Measurements from ENCODE around the gene HBG2. TPM values are rescaled to one million over a fixed set of nuclear protein-coding genes. Genes with fewer than 3 reads are reported as not detected.

Gene HBG2
- total RNA-seq, 1 donor from 2014 or later, result not detected

DNA sequence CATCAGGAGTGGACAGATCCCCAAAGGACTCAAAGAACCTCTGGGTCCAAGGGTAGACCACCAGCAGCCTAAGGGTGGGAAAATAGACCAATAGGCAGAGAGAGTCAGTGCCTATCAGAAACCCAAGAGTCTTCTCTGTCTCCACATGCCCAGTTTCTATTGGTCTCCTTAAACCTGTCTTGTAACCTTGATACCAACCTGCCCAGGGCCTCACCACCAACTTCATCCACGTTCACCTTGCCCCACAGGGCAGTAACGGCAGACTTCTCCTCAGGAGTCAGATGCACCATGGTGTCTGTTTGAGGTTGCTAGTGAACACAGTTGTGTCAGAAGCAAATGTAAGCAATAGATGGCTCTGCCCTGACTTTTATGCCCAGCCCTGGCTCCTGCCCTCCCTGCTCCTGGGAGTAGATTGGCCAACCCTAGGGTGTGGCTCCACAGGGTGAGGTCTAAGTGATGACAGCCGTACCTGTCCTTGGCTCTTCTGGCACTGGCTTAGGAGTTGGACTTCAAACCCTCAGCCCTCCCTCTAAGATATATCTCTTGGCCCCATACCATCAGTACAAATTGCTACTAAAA is 27.8 kb downstream of the HBG2 start, which contains the start of gene HBB:
Gene HBB, minus strand, starts transcription at position 340 of the 579 bp plus-strand sequence. Its CDS starts 50 bp downstream, at position 290.
- Histone ChIP-seq H3K36me3 (no peaks in the 10 kb centered on the region), H3K9me3 (replicated peaks) (no peaks in the 10 kb centered on the region), H3K4me1 (no peaks in the 10 kb centered on the region), H3K27ac (replicated peaks) (no peak within 1 kb of the TSS), H3K27me3 (ENCODE audit: low read depth) (peaks cover 13% of the 10 kb centered on the region), H3K4me3 (no peak within 1 kb of the TSS)
- intact Hi-C loops (cut with micrococcal nuclease), result no loop called here
- DNase-seq, result no peak
- TF ChIP-seq, protein P1, sequence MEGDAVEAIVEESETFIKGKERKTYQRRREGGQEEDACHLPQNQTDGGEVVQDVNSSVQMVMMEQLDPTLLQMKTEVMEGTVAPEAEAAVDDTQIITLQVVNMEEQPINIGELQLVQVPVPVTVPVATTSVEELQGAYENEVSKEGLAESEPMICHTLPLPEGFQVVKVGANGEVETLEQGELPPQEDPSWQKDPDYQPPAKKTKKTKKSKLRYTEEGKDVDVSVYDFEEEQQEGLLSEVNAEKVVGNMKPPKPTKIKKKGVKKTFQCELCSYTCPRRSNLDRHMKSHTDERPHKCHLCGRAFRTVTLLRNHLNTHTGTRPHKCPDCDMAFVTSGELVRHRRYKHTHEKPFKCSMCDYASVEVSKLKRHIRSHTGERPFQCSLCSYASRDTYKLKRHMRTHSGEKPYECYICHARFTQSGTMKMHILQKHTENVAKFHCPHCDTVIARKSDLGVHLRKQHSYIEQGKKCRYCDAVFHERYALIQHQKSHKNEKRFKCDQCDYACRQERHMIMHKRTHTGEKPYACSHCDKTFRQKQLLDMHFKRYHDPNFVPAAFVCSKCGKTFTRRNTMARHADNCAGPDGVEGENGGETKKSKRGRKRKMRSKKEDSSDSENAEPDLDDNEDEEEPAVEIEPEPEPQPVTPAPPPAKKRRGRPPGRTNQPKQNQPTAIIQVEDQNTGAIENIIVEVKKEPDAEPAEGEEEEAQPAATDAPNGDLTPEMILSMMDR (IDR thresholded peaks at IDR 0.05; ENCODE audit: borderline replicate concordance), result no peak

DNA sequence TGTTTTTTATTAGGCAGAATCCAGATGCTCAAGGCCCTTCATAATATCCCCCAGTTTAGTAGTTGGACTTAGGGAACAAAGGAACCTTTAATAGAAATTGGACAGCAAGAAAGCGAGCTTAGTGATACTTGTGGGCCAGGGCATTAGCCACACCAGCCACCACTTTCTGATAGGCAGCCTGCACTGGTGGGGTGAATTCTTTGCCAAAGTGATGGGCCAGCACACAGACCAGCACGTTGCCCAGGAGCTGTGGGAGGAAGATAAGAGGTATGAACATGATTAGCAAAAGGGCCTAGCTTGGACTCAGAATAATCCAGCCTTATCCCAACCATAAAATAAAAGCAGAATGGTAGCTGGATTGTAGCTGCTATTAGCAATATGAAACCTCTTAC is 29.1 kb downstream of the HBG2 start:
- no peak for DNase-seq
- no peak overlapping the region for H3K27ac ChIP-seq (replicated peaks)
- H3K9me3 ChIP-seq (replicated peaks), result peaks cover 5% of the 10 kb centered on the region
- no peaks in the 10 kb centered on the region for H3K36me3 ChIP-seq
- no peak overlapping the region for H3K4me3 ChIP-seq
- TF ChIP-seq, protein P1 (IDR thresholded peaks at IDR 0.05; ENCODE audit: borderline replicate concordance), result no peak
- H3K27me3 ChIP-seq (ENCODE audit: low read depth), result peaks cover 13% of the 10 kb centered on the region
- no peaks in the 10 kb centered on the region for H3K4me1 ChIP-seq
- intact Hi-C loops (cut with micrococcal nuclease), result no loop called here

DNA sequence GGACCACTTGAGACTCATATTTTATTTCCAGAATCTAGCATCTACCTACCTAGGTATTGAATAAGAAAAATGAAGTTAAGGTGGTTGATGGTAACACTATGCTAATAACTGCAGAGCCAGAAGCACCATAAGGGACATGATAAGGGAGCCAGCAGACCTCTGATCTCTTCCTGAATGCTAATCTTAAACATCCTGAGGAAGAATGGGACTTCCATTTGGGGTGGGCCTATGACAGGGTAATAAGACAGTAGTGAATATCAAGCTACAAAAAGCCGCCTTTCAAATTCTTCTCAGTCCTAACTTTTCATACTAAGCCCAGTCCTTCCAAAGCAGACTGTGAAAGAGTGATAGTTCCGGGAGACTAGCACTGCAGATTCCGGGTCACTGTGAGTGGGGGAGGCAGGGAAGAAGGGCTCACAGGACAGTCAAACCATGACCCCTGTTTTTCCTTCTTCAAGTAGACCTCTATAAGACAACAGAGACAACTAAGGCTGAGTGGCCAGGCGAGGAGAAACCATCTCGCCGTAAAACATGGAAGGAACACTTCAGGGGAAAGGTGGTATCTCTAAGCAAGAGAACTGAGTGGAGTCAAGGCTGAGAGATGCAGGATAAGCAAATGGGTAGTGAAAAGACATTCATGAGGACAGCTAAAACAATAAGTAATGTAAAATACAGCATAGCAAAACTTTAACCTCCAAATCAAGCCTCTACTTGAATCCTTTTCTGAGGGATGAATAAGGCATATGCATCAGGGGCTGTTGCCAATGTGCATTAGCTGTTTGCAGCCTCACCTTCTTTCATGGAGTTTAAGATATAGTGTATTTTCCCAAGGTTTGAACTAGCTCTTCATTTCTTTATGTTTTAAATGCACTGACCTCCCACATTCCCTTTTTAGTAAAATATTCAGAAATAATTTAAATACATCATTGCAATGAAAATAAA is 29.8 kb downstream of the HBG2 start:
- no peak overlapping the region for H3K27ac ChIP-seq (replicated peaks)
- H3K9me3 ChIP-seq (replicated peaks), result peaks cover 5% of the 10 kb centered on the region
- peaks cover 13% of the 10 kb centered on the region for H3K27me3 ChIP-seq (ENCODE audit: low read depth)
- intact Hi-C loops (cut with micrococcal nuclease), result no loop called here
- H3K4me1 ChIP-seq, result no peaks in the 10 kb centered on the region
- TF ChIP-seq, protein P1 (IDR thresholded peaks at IDR 0.05; ENCODE audit: borderline replicate concordance), result no peak
- no peak overlapping the region for H3K4me3 ChIP-seq
- DNase-seq, result no peak
- H3K36me3 ChIP-seq, result no peaks in the 10 kb centered on the region

DNA sequence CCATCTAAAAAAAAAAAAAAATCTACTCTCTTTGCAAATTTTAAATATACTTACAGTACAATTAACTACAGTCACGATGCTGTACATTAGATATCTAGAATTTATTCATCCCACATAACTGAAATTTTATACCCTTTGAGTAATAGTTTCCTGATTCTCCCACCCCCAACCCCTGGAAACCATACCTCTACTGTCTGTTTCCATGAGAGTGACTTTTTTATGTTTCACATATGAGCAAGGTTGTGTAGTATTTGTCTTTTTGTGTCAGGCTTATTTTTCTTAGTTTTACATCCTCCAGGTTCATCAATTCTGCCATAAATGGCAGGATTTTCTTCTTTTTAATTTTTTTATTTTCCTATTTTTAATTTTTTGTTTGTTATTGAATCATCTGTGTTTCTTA is 30.9 kb downstream of the HBG2 start:
- H3K36me3 ChIP-seq, result no peaks in the 10 kb centered on the region
- TF ChIP-seq, protein P1 (IDR thresholded peaks at IDR 0.05; ENCODE audit: borderline replicate concordance), result no peak
- no peaks in the 10 kb centered on the region for H3K4me1 ChIP-seq
- H3K4me3 ChIP-seq, result no peak overlapping the region
- intact Hi-C loops (cut with micrococcal nuclease), result no loop called here
- peaks cover 13% of the 10 kb centered on the region for H3K27me3 ChIP-seq (ENCODE audit: low read depth)
- H3K9me3 ChIP-seq (replicated peaks), result peaks cover 5% of the 10 kb centered on the region
- no peak for DNase-seq
- H3K27ac ChIP-seq (replicated peaks), result no peak overlapping the region

DNA sequence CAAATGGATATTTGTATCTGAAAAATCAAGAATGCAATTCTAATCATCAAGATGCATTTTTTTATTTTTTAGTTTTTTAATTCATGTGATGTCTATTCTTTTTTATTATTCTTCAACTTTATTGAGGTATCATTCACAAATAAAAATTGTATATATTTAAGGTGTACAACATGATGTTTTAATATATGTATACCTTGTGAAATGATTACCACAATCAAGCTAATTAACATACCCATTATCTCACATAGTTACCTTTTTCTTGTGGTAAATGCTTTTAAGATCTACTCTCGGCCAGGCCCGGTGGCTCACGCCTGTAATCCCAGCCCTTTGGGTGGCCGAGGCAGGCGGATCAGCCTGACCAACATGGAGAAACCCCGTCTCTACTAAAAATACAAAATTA is 31.4 kb downstream of the HBG2 start:
- H3K9me3 ChIP-seq (replicated peaks), result peaks cover 5% of the 10 kb centered on the region
- no peaks in the 10 kb centered on the region for H3K4me1 ChIP-seq
- TF ChIP-seq, protein P1 (IDR thresholded peaks at IDR 0.05; ENCODE audit: borderline replicate concordance), result no peak
- H3K27me3 ChIP-seq (ENCODE audit: low read depth), result peaks cover 10% of the 10 kb centered on the region
- no peak overlapping the region for H3K27ac ChIP-seq (replicated peaks)
- no peak overlapping the region for H3K4me3 ChIP-seq
- no peaks in the 10 kb centered on the region for H3K36me3 ChIP-seq
- DNase-seq, result no peak
- intact Hi-C loops (cut with micrococcal nuclease), result no loop called here

All from left ventricle myocardium inferior (tissue), 1 donor.